Upper lobe of left lung (tissue), 6 donors: ENCODE data around the gene TEKT5. TPM values are rescaled to one million over a fixed set of nuclear protein-coding genes. Genes with fewer than 3 reads are reported as not detected.
"Not testable (repeated sequence)": the region's sequence is repeated elsewhere in the genome, so short reads cannot be mapped to it uniquely, and the experiment has no call there.

ENCODE experiments used
- ATAC-seq, 2 donors: fragments of 200-7000 bp; cut with Tn5 transposase; one replicate each; pipeline ENCODE4 v1.9.1; 2022; ENCODE audit warnings: mild to moderate bottlenecking in 2 of 2, moderate library complexity in 2 of 2; ENCODE audit not compliant: low FRiP score in 2 of 2
- DNase-seq, 2 donors: peaks; one replicate each; pipeline ENCODE4 v3.0.0-alpha.2; 2019 to 2020
- H3K27ac ChIP-seq, 4 donors: fragments of 200-600 bp; sonication (generic); one replicate each; pipeline ENCODE4 v1.5.1; 2016 to 2019
- H3K27me3 ChIP-seq, 4 donors: fragments of 200-600 bp; sonication (generic); one replicate each; pipeline ENCODE4 v1.5.1; 2017 to 2019
- H3K36me3 ChIP-seq, 4 donors: fragments of 200-600 bp; sonication (generic); one replicate each; pipeline ENCODE4 v1.5.1; 2016 to 2019
- H3K4me1 ChIP-seq, 4 donors: fragments of 200-600 bp; sonication (generic); one replicate each; pipeline ENCODE4 v1.5.1; 2018 to 2019
- H3K4me3 ChIP-seq, 4 donors: fragments of 200-600 bp; sonication (generic); one replicate each; pipeline ENCODE4 v1.5.1; 2017 to 2019; ENCODE audit warnings: mild to moderate bottlenecking in 2 of 4, moderate library complexity in 1 of 4
- H3K9me3 ChIP-seq, 4 donors: fragments of 200-600 bp; sonication (generic); one replicate each; pipeline ENCODE4 v1.5.1; 2018 to 2019
- CTCF ChIP-seq, 6 experiments: fragments of 450-650 bp in 4 of 6; fragments of 200-600 bp in 2 of 6; sonication (generic) in 2 of 6; IDR thresholded peaks; one replicate each; pipeline ENCODE4 v1.5.1; 2016 to 2019; ENCODE audit warnings: antibody characterized with exemption in 6 of 6
- EP300 ChIP-seq, 4 donors: sonication (generic); formaldehyde crosslinking; IDR thresholded peaks; one replicate each; pipeline ENCODE4 v1.5.1; 2017; ENCODE audit warnings: antibody characterized with exemption in 4 of 4, control low read depth in 2 of 4
- POLR2A ChIP-seq, 4 donors: fragments of 450-650 bp; IDR thresholded peaks; one replicate each; pipeline ENCODE4 v1.5.1; 2016 to 2017; ENCODE audit warnings: antibody characterized with exemption in 4 of 4, mild to moderate bottlenecking in 2 of 4
- POLR2AphosphoS5 ChIP-seq, 2 donors: sonication (generic); formaldehyde crosslinking; IDR thresholded peaks; one replicate each; pipeline ENCODE4 v1.5.1; 2017; ENCODE audit warnings: antibody characterized with exemption in 2 of 2
- WGBS, 2 donors: methylation state at CpG; one replicate each; pipeline ENCODE4 v1.1.5; 2017 to 2018; 5-methylcytosine and 5-hydroxymethylcytosine counted together
- total RNA-seq, 6 donors: library from RNA; depleted of rRNA in 4 of 6; stranded (reverse); fragments of >200 nt in 4 of 6; gene quantifications; one replicate each; pipeline versions ENCODE4 v1.1.0 to v1.2.1, GENCODE V29; 2016 to 2021
- donor health status: DM: no; HTN: no; CAD: no; lungs with moderate emphysema.
- donor health status: DM: no; HTN: yes; CAD: no; lungs with severe emphysema.

Gene TEKT5
- 1 to 10 TPM in 1 of 6 donors, under 1 TPM in 2, not detected in 3; 0.20 to 2.1 (median 0.44) TPM for total RNA-seq

- Histone ChIP-seq H3K27me3 (no peaks in the 10 kb centered on the region), H3K4me1 (no peaks in the 10 kb centered on the region), H3K4me3 (no peak within 1 kb of the TSS), H3K36me3 (no peaks in the 10 kb centered on the region), H3K9me3 (no peaks in the 10 kb centered on the region), H3K27ac (no peak within 1 kb of the TSS)
- TF ChIP-seq POLR2A (IDR thresholded peaks at IDR 0.05) = no peak
- TF ChIP-seq POLR2AphosphoS5 (IDR thresholded peaks at IDR 0.05) = no peak
- TF ChIP-seq CTCF (IDR thresholded peaks at IDR 0.05) = no peak
- no peak for TF ChIP-seq EP300 (IDR thresholded peaks at IDR 0.05)
- no peak for ATAC-seq
- DNase-seq = no peak
- 87 to 93% methylated on average over 5 of the region's 5 CpGs for WGBS, 2 donors
Measured at GRCh38 chr16:10694830-10695229, at the start of gene TEKT5. TEKT5 (minus strand) TSS chr16:10694930; CDS start chr16:10694873, 57 bp downstream.

- peak; percentile 99 for ATAC-seq
- H3K36me3 ChIP-seq = peaks cover 0 to 22% (median 15%) of the 10 kb centered on the region in 4 donors
- no peaks in the 10 kb centered on the region for H3K27me3 ChIP-seq
- H3K4me1 ChIP-seq = peaks cover 17 to 28% (median 23%) of the 10 kb centered on the region in 4 donors
- peak within 1 kb of the TSS; percentile 17 to 68 (median 60) for H3K4me3 ChIP-seq
- WGBS, 2 donors = 0% methylated on average over 21 to 50 of the region's 57 CpGs
- H3K9me3 ChIP-seq = no peaks in the 10 kb centered on the region
- TF ChIP-seq EP300 (IDR thresholded peaks at IDR 0.05) (no peak), POLR2AphosphoS5 (IDR thresholded peaks at IDR 0.05) (peak; percentile 82 to 90), POLR2A (IDR thresholded peaks at IDR 0.05) (peak in 3 of 4 donors; percentile 85 to 92 (median 91)), CTCF (IDR thresholded peaks at IDR 0.05) (peak in 3 of 6 experiments; percentile 52 to 62 (median 53))
- peak; percentile 99 to 100 for DNase-seq
- H3K27ac ChIP-seq = peak within 1 kb of the TSS; percentile 92 to 100 (median 96)
Measured at GRCh38 chr16:10743610-10744369, 49.1 kb upstream of the TEKT5 start, which contains the start of gene NUBP1. NUBP1 (plus strand) TSS chr16:10743842; CDS start chr16:10743864, 22 bp downstream.

- Histone ChIP-seq H3K27me3 (no peaks in the 10 kb centered on the region), H3K27ac (peak overlapping the region; percentile 92 to 100 (median 96)), H3K9me3 (no peaks in the 10 kb centered on the region), H3K36me3 (peaks cover 0 to 17% (median 9%) of the 10 kb centered on the region in 4 donors), H3K4me3 (peak overlapping the region in 3 of 4 donors; percentile 57 to 68 (median 64)), H3K4me1 (peaks cover 21 to 29% (median 29%) of the 10 kb centered on the region in 4 donors)
- ATAC-seq (no peak), DNase-seq (no peak)
- TF ChIP-seq CTCF (IDR thresholded peaks at IDR 0.05) = no peak
- no peak for TF ChIP-seq EP300 (IDR thresholded peaks at IDR 0.05)
- no peak for TF ChIP-seq POLR2AphosphoS5 (IDR thresholded peaks at IDR 0.05)
- TF ChIP-seq POLR2A (IDR thresholded peaks at IDR 0.05) = no peak
- WGBS, 2 donors = 31 to 38% methylated on average over 5 of the region's 5 CpGs
Measured at GRCh38 chr16:10743227-10743609, 48.5 kb upstream of the TEKT5 start.

GRCh38 chr16:10741844-10742243 lies 47.1 kb upstream of the TEKT5 start:
- Histone ChIP-seq H3K4me3 (no peak overlapping the region), H3K27ac (no peak overlapping the region), H3K36me3 (peaks cover 0 to 3% (median 0%) of the 10 kb centered on the region in 4 donors), H3K27me3 (no peaks in the 10 kb centered on the region), H3K4me1 (peaks cover 30 to 43% (median 38%) of the 10 kb centered on the region in 4 donors), H3K9me3 (no peaks in the 10 kb centered on the region)
- DNase-seq = no peak
- TF ChIP-seq EP300 (IDR thresholded peaks at IDR 0.05) (no peak), POLR2AphosphoS5 (IDR thresholded peaks at IDR 0.05) (no peak), CTCF (IDR thresholded peaks at IDR 0.05) (no peak), POLR2A (IDR thresholded peaks at IDR 0.05) (no peak)
- no peak for ATAC-seq
- 70 to 91% methylated on average over 4 of the region's 4 CpGs for WGBS, 2 donors

- not testable (repeated sequence) for H3K27me3 ChIP-seq, H3K36me3 ChIP-seq, DNase-seq, ATAC-seq, H3K27ac ChIP-seq, H3K9me3 ChIP-seq, H3K4me3 ChIP-seq
- WGBS, 2 donors = 93 to 96% methylated on average over 10 of the region's 10 CpGs
- H3K4me1 ChIP-seq = peaks cover 30 to 39% (median 38%) of the 10 kb centered on the region in 4 donors
Measured at GRCh38 chr16:10741249-10741648, 46.5 kb upstream of the TEKT5 start.
